Adrenal gland (tissue), 12 donors: Measurements from ENCODE around the gene TNFAIP8. TPM values are rescaled to one million over a fixed set of nuclear protein-coding genes. Genes with fewer than 3 reads are reported as not detected.

Experiments used
- DNase-seq, 7 donors: peaks; one replicate each; pipeline ENCODE4 v3.0.0-alpha.2; 2019 to 2020
- H3K27ac ChIP-seq, 5 donors: fragments of 200-600 bp; sonication (generic) in 4 of 5; 1 replicate in 3 of 5; 2 replicates in 2 of 5; pipeline versions ENCODE4 v1.5.1 to v1.8.0; 2016 to 2020; ENCODE audit warnings: mild to moderate bottlenecking in 1 of 5
- H3K27me3 ChIP-seq: fragments of 200-600 bp; 2 replicates; pipeline ENCODE4 v1.8.0; 2021
- H3K36me3 ChIP-seq, 2 donors: fragments of 200-600 bp; replicated peaks in 1 of 2; 1 replicate in 1 of 2; 2 replicates in 1 of 2; pipeline versions ENCODE4 v1.5.1 to v1.8.0; 2018 to 2022
- H3K4me1 ChIP-seq, 2 donors: fragments of 200-600 bp; replicated peaks in 1 of 2; 1 replicate in 1 of 2; 2 replicates in 1 of 2; pipeline versions ENCODE4 v1.5.1 to v1.8.0; 2018 to 2021
- H3K4me3 ChIP-seq, 4 donors: fragments of 200-600 bp; sonication (generic) in 3 of 4; one replicate each; pipeline ENCODE4 v1.5.1; 2016 to 2018
- H3K9me3 ChIP-seq, 3 donors: fragments of 200-600 bp; sonication (generic) in 1 of 3; replicated peaks in 1 of 3; 1 replicate in 2 of 3; 2 replicates in 1 of 3; pipeline versions ENCODE4 v1.5.1 to v1.8.0; 2016 to 2021
- CTCF ChIP-seq, 6 experiments: fragments of 450-650 bp in 4 of 6; fragments of 200-600 bp in 2 of 6; sonication (generic) in 1 of 6; IDR thresholded peaks; 1 replicate in 5 of 6; 2 replicates in 1 of 6; pipeline versions ENCODE4 v1.5.1 to v1.8.0; 2016 to 2021; ENCODE audit warnings: antibody characterized with exemption in 6 of 6, mild to moderate bottlenecking in 2 of 6, moderate library complexity in 1 of 6
- POLR2A ChIP-seq, 2 donors: fragments of 450-650 bp; IDR thresholded peaks; one replicate each; pipeline ENCODE4 v1.6.1; 2017; ENCODE audit warnings: antibody characterized with exemption in 2 of 2, mild to moderate bottlenecking in 2 of 2, moderate library complexity in 1 of 2
- WGBS, 4 donors: extraction: QIAGEN DNeasy Blood & Tissue Kit in 2 of 4; methylation state at CpG; one replicate each; pipeline versions ENCODE4 v1.1.5 to v1.1.7; 2013 to 2017; 5-methylcytosine and 5-hydroxymethylcytosine counted together
- intact Hi-C, 2 donors: fragments of 100-400 bp; cut with DNase I; formaldehyde crosslinking; loops; one replicate each; pipeline versions ENCODE4 v1.14.1 to v1.15.0; 2022 to 2023
- polyA plus RNA-seq, 3 donors: library from polyadenylated mRNA; stranded (reverse); fragments of 200-250 nt in 2 of 3; fragments of 350-450 nt in 1 of 3; fragmentation: Illumina TruSeq in 1 of 3; extraction: RNeasy Lipid Tissue Mini Kit (QIAGEN cat#74804) in 1 of 3; gene quantifications; one replicate each; pipeline ENCODE4 v1.2.3, GENCODE V29; 2013 to 2014
- total RNA-seq, 9 donors: library from RNA; depleted of rRNA in 4 of 9; stranded (reverse); fragments of >200 nt in 4 of 9; fragments of 120-200 nt in 1 of 9; fragmentation: NEBNext Ultra II Directional in 1 of 9; extraction: Animal tissue kit (Norgen Biotek cat#: 25700) in 1 of 9; gene quantifications; one replicate each; pipeline versions ENCODE4 v1.1.0 to v1.2.4, GENCODE V29; 2013 to 2023
- donor health status: healthy with polysubstance abuse.
- donor health status: Bipolar disorder and iron deficiency.
- donor health status: DM: yes; HTN: yes; CAD: no.
- donor health status: DM: no; HTN: no; CAD: no.
- donor health status: DM: no; HTN: no; CAD: no.
- donor health status: DM: yes; HTN: yes; CAD: no.

The TNFAIP8 gene
- total and polyA plus RNA-seq, 12 donors: 1.4 to 12.7 (median 5.5) TPM

GRCh38 chr5:119393746-119394145, 37.9 kb downstream of the TNFAIP8 start:
- 62 to 75% (median 72%) methylated on average over 1 of the region's 1 CpG for WGBS, 4 donors
- Histone ChIP-seq H3K4me1 (peaks cover 0 to 6% of the 10 kb centered on the region in 2 donors), H3K36me3 (no peaks in the 10 kb centered on the region), H3K27me3 (no peaks in the 10 kb centered on the region), H3K27ac (no peak overlapping the region), H3K9me3 (no peaks in the 10 kb centered on the region), H3K4me3 (no peak overlapping the region)
- DNase-seq: no peak
- intact Hi-C loops: no loop called here
- no peak for TF ChIP-seq POLR2A (IDR thresholded peaks at IDR 0.05)
- no peak for TF ChIP-seq CTCF (IDR thresholded peaks at IDR 0.05)

- TF ChIP-seq CTCF (IDR thresholded peaks at IDR 0.05) (no peak), POLR2A (IDR thresholded peaks at IDR 0.05) (no peak)
- no peak overlapping the region for H3K27ac ChIP-seq
- no peaks in the 10 kb centered on the region for H3K36me3 ChIP-seq
- intact Hi-C loops: no loop called here
- H3K4me3 ChIP-seq: no peak overlapping the region
- WGBS, 4 donors: 83 to 90% (median 86%) methylated on average over 8 of the region's 8 CpGs
- H3K4me1 ChIP-seq: peaks cover 0 to 6% of the 10 kb centered on the region in 2 donors
- H3K27me3 ChIP-seq: no peaks in the 10 kb centered on the region
- H3K9me3 ChIP-seq: no peaks in the 10 kb centered on the region
- DNase-seq: no peak
Measured at GRCh38 chr5:119395080-119395836, 39.4 kb downstream of the TNFAIP8 start.

- Histone ChIP-seq H3K9me3 (no peaks in the 10 kb centered on the region), H3K36me3 (no peaks in the 10 kb centered on the region), H3K4me1 (peaks cover 0 to 6% of the 10 kb centered on the region in 2 donors), H3K4me3 (no peak overlapping the region), H3K27ac (no peak overlapping the region), H3K27me3 (no peaks in the 10 kb centered on the region)
- 85 to 92% (median 91%) methylated on average over 6 of the region's 6 CpGs for WGBS, 4 donors
- TF ChIP-seq POLR2A (IDR thresholded peaks at IDR 0.05) (no peak), CTCF (IDR thresholded peaks at IDR 0.05) (no peak)
- intact Hi-C loops: no loop called here
- DNase-seq: no peak
Measured at GRCh38 chr5:119396030-119396664, 40.3 kb downstream of the TNFAIP8 start.

GRCh38 chr5:119397518-119398380, 41.9 kb downstream of the TNFAIP8 start:
- H3K4me1 ChIP-seq: peaks cover 0 to 6% of the 10 kb centered on the region in 2 donors
- no peak for DNase-seq
- H3K27ac ChIP-seq: no peak overlapping the region
- H3K4me3 ChIP-seq: no peak overlapping the region
- TF ChIP-seq POLR2A (IDR thresholded peaks at IDR 0.05): no peak
- TF ChIP-seq CTCF (IDR thresholded peaks at IDR 0.05): no peak
- intact Hi-C loops: no loop called here
- 65 to 80% (median 68%) methylated on average over 10 of the region's 10 CpGs for WGBS, 4 donors
- no peaks in the 10 kb centered on the region for H3K27me3 ChIP-seq
- no peaks in the 10 kb centered on the region for H3K9me3 ChIP-seq
- H3K36me3 ChIP-seq: no peaks in the 10 kb centered on the region
